Mesodermal cell (in vitro differentiated cells): ENCODE data around the gene MAN2A1.
"Not testable (repeated sequence)": the region's sequence is repeated elsewhere in the genome, so short reads cannot be mapped to it uniquely, and the experiment has no call there.

Experiments used
- H3K27ac ChIP-seq: 2 replicates; pipeline ENCODE4 v1.7.0; 2013; ENCODE audit warnings: mild to moderate bottlenecking, low read depth, low read length, moderate library complexity; ENCODE audit not compliant: severe bottlenecking
- H3K36me3 ChIP-seq: 2 replicates; pipeline ENCODE4 v1.7.1; 2013; ENCODE audit warnings: mild to moderate bottlenecking, low read length, moderate library complexity; ENCODE audit not compliant: control insufficient read depth, insufficient read depth
- H3K4me1 ChIP-seq: one replicate; pipeline ENCODE4 v1.7.1; 2013; ENCODE audit warnings: mild to moderate bottlenecking, low read length; ENCODE audit not compliant: insufficient read depth, control insufficient read depth, poor library complexity, severe bottlenecking
- H3K4me3 ChIP-seq: 2 replicates; pipeline ENCODE4 v1.7.0; 2013; ENCODE audit warnings: low read length, control low read depth, mild to moderate bottlenecking; ENCODE audit not compliant: insufficient read depth, poor library complexity, severe bottlenecking; ENCODE audit errors: extremely low read depth
- H3K9me3 ChIP-seq: 2 replicates; pipeline ENCODE4 v1.7.1; 2013; ENCODE audit warnings: mild to moderate bottlenecking, low read length, moderate library complexity; ENCODE audit not compliant: control insufficient read depth
- WGBS, 2 experiments: methylation state at CpG; one replicate each; pipeline ENCODE4 v1.1.5; 2013; ENCODE audit warnings: missing lambda C conversion rate in 2 of 2; ENCODE audit not compliant: insufficient coverage in 2 of 2; 5-methylcytosine and 5-hydroxymethylcytosine counted together

MAN2A1 gene

GRCh38 chr5:109882546-109882945 is 192.8 kb downstream of the MAN2A1 start:
- Histone ChIP-seq H3K4me1 (no peaks in the 10 kb centered on the region), H3K27ac (no peak overlapping the region), H3K9me3 (no peaks in the 10 kb centered on the region), H3K36me3 (no peaks in the 10 kb centered on the region), H3K4me3 (no peak overlapping the region)

GRCh38 chr5:109884676-109885075 is 194.9 kb downstream of the MAN2A1 start:
- 95 to 97% methylated on average over 16 to 20 of the region's 20 CpGs for WGBS, 2 experiments
- Histone ChIP-seq H3K9me3 (no peaks in the 10 kb centered on the region), H3K4me3 (no peak overlapping the region), H3K4me1 (no peaks in the 10 kb centered on the region), H3K27ac (no peak overlapping the region), H3K36me3 (no peaks in the 10 kb centered on the region)

- Histone ChIP-seq H3K36me3 (no peaks in the 10 kb centered on the region), H3K27ac (no peak overlapping the region), H3K9me3 (no peaks in the 10 kb centered on the region), H3K4me1 (no peaks in the 10 kb centered on the region), H3K4me3 (no peak overlapping the region)
- WGBS, 2 experiments, result 94 to 96% methylated on average over 27 to 28 of the region's 28 CpGs
Measured at GRCh38 chr5:109885205-109885604, 195.5 kb downstream of the MAN2A1 start.

- Histone ChIP-seq H3K9me3 (no peaks in the 10 kb centered on the region), H3K36me3 (no peaks in the 10 kb centered on the region), H3K4me3 (no peak overlapping the region), H3K4me1 (no peaks in the 10 kb centered on the region), H3K27ac (no peak overlapping the region)
- WGBS, 2 experiments, result 100% methylated on average over 1 of the region's 1 CpG; no CpG with 5 or more reads in 1 of the 2 experiments
Measured at GRCh38 chr5:109888989-109889388, 199.3 kb downstream of the MAN2A1 start.

- WGBS, 2 experiments, result 100% methylated on average over 1 of the region's 2 CpGs; no CpG with 5 or more reads in 1 of the 2 experiments
- H3K27ac ChIP-seq, H3K9me3 ChIP-seq, H3K4me1 ChIP-seq, H3K36me3 ChIP-seq, H3K4me3 ChIP-seq: not testable (repeated sequence)
Measured at GRCh38 chr5:109893271-109893670, 203.5 kb downstream of the MAN2A1 start.

GRCh38 chr5:109898269-109899162 is 208.8 kb downstream of the MAN2A1 start:
- Histone ChIP-seq H3K36me3 (no peaks in the 10 kb centered on the region), H3K27ac (no peak overlapping the region), H3K4me3 (no peak overlapping the region), H3K4me1 (no peaks in the 10 kb centered on the region), H3K9me3 (no peaks in the 10 kb centered on the region)
- WGBS, 2 experiments, result 88 to 93% methylated on average over 8 to 9 of the region's 9 CpGs

- Histone ChIP-seq H3K4me1 (no peaks in the 10 kb centered on the region), H3K4me3 (no peak overlapping the region), H3K36me3 (no peaks in the 10 kb centered on the region), H3K9me3 (no peaks in the 10 kb centered on the region), H3K27ac (no peak overlapping the region)
- 87 to 98% methylated on average over 7 to 8 of the region's 8 CpGs for WGBS, 2 experiments
Measured at GRCh38 chr5:109899163-109899535, 209.4 kb downstream of the MAN2A1 start.

GRCh38 chr5:109900461-109900860 is 210.7 kb downstream of the MAN2A1 start:
- H3K36me3 ChIP-seq, result no peaks in the 10 kb centered on the region
- 100% methylated on average over 1 to 2 of the region's 3 CpGs for WGBS, 2 experiments
- H3K4me1 ChIP-seq, result no peaks in the 10 kb centered on the region
- H3K4me3 ChIP-seq, result no peak overlapping the region
- no peak overlapping the region for H3K27ac ChIP-seq
- H3K9me3 ChIP-seq, result no peaks in the 10 kb centered on the region

GRCh38 chr5:109900911-109901627 is 211.3 kb downstream of the MAN2A1 start:
- H3K9me3 ChIP-seq, result no peaks in the 10 kb centered on the region
- no peak overlapping the region for H3K4me3 ChIP-seq
- H3K4me1 ChIP-seq, result peaks cover 4% of the 10 kb centered on the region
- WGBS, 2 experiments, result 100% methylated on average over 1 to 2 of the region's 3 CpGs
- no peak overlapping the region for H3K27ac ChIP-seq
- no peaks in the 10 kb centered on the region for H3K36me3 ChIP-seq

- no CpG with 5 or more reads among the region's 1 CpG for WGBS, 2 experiments
- no peak overlapping the region for H3K4me3 ChIP-seq
- H3K4me1 ChIP-seq, result peaks cover 6% of the 10 kb centered on the region
- no peaks in the 10 kb centered on the region for H3K36me3 ChIP-seq
- H3K27ac ChIP-seq, result no peak overlapping the region
- H3K9me3 ChIP-seq, result no peaks in the 10 kb centered on the region
Measured at GRCh38 chr5:109901628-109901981, 211.9 kb downstream of the MAN2A1 start.

GRCh38 chr5:109903061-109903460 is 213.3 kb downstream of the MAN2A1 start:
- Histone ChIP-seq H3K4me3 (no peak overlapping the region), H3K4me1 (peaks cover 19% of the 10 kb centered on the region), H3K27ac (no peak overlapping the region), H3K36me3 (no peaks in the 10 kb centered on the region), H3K9me3 (no peaks in the 10 kb centered on the region)
- WGBS, 2 experiments, result 100% methylated on average over 2 of the region's 2 CpGs; no CpG with 5 or more reads in 1 of the 2 experiments
